Measurements from ENCODE around the gene ARRDC1.
A peak's percentile ranks its signal among the peaks of the same experiment; 100 is the strongest.
"Not testable (repeated sequence)": the region's sequence is repeated elsewhere in the genome, so short reads cannot be mapped to it uniquely, and the experiment has no call there.

The ARRDC1 gene

GRCh38 chr9:137613738-137614523, 8.4 kb downstream of the ARRDC1 start:
- DNase-seq: no peak

GRCh38 chr9:137614631-137615386, 9.3 kb downstream of the ARRDC1 start:
- DNase-seq: no peak

GRCh38 chr9:137615387-137615871, 9.9 kb downstream of the ARRDC1 start:
- no peak for DNase-seq

GRCh38 chr9:137618105-137619067, 12.9 kb downstream of the ARRDC1 start, which contains the start of gene EHMT1:
TSS of gene EHMT1 (plus strand) at chr9:137619005. CDS start at chr9:137619029, 24 bp downstream.
- peak; percentile 94 to 98 (median 98) for DNase-seq

GRCh38 chr9:137619240-137620047, 14.0 kb downstream of the ARRDC1 start:
- peak; percentile 51 to 70 (median 64) for DNase-seq

GRCh38 chr9:137620048-137620405, 14.5 kb downstream of the ARRDC1 start:
- peak in 1 of 3 donors; percentile 61 for DNase-seq

- no peak for DNase-seq
Measured at GRCh38 chr9:137620581-137620980, 15.1 kb downstream of the ARRDC1 start.

GRCh38 chr9:137621131-137621757, 15.8 kb downstream of the ARRDC1 start:
- DNase-seq: no peak

GRCh38 chr9:137622211-137622610, 16.7 kb downstream of the ARRDC1 start:
- DNase-seq: not testable (repeated sequence)

GRCh38 chr9:137626464-137626863, 21.0 kb downstream of the ARRDC1 start:
- DNase-seq: no peak

- not testable (repeated sequence) for DNase-seq
Measured at GRCh38 chr9:137627406-137627805, 21.9 kb downstream of the ARRDC1 start.

GRCh38 chr9:137630126-137630525, 24.6 kb downstream of the ARRDC1 start:
- DNase-seq: no peak

GRCh38 chr9:137630679-137631078, 25.2 kb downstream of the ARRDC1 start:
- DNase-seq: no peak

GRCh38 chr9:137631345-137632229, 26.1 kb downstream of the ARRDC1 start:
- DNase-seq: peak in 2 of 3 donors; percentile 41 to 45

GRCh38 chr9:137632230-137633161, 27.0 kb downstream of the ARRDC1 start:
- DNase-seq: peak in 2 of 3 donors; percentile 49 to 62

- no peak for DNase-seq
Measured at GRCh38 chr9:137634016-137634415, 28.5 kb downstream of the ARRDC1 start.

GRCh38 chr9:137638680-137639079, 33.2 kb downstream of the ARRDC1 start:
- DNase-seq: no peak

- peak in 2 of 3 donors; percentile 32 to 55 for DNase-seq
Measured at GRCh38 chr9:137639303-137640051, 34.0 kb downstream of the ARRDC1 start.

Measured in suppressor macrophage treated with lipopolysaccharide for 1 hour (primary cell).